Liver (tissue), 3 donors: ENCODE measurements around the gene ARHGAP29.

Experiments used
- CTCF ChIP-seq: fragments of 150-350 bp; IDR thresholded peaks from 2 replicates; pipeline ENCODE4 v1.5.1; 2017; ENCODE audit warnings: improper control_type of control experiment, low read depth, low read length; ENCODE audit not compliant: missing input control
- GABPA ChIP-seq, 2 donors: IDR thresholded peaks in 1 of 2; conservative IDR thresholded peaks in 1 of 2; 2 replicates each; pipeline ENCODE4 v1.6.1; 2016; ENCODE audit warnings: antibody characterized with exemption in 2 of 2, mild to moderate bottlenecking in 1 of 2, moderate library complexity in 1 of 2
- JUND ChIP-seq, 2 donors: IDR thresholded peaks; 2 replicates each; pipeline ENCODE4 v1.6.1; 2016; ENCODE audit warnings: antibody characterized with exemption in 2 of 2
- MAX ChIP-seq: IDR thresholded peaks from 2 replicates; pipeline ENCODE4 v1.6.1; 2016; ENCODE audit warnings: antibody characterized with exemption
- NR2F2 ChIP-seq: IDR thresholded peaks from 2 replicates; pipeline ENCODE4 v1.6.1; 2016; ENCODE audit warnings: antibody characterized with exemption
- RAD21 ChIP-seq, 2 donors: IDR thresholded peaks; 2 replicates each; pipeline ENCODE4 v1.6.1; 2016; ENCODE audit warnings: antibody characterized with exemption in 2 of 2, mild to moderate bottlenecking in 2 of 2
- RXRA ChIP-seq, 2 donors: IDR thresholded peaks; 2 replicates each; pipeline ENCODE4 v1.6.1; 2017 to 2018; ENCODE audit warnings: antibody characterized with exemption in 2 of 2, mild to moderate bottlenecking in 1 of 2
- SP1 ChIP-seq: IDR thresholded peaks from 2 replicates; pipeline ENCODE4 v1.6.1; 2018; ENCODE audit warnings: antibody characterized with exemption, mild to moderate bottlenecking
- TAF1 ChIP-seq: conservative IDR thresholded peaks from 2 replicates; pipeline ENCODE4 v1.6.1; 2016; ENCODE audit warnings: antibody characterized with exemption, mild to moderate bottlenecking
- ZBTB33 ChIP-seq: IDR thresholded peaks from 2 replicates; pipeline ENCODE4 v1.6.1; 2016; ENCODE audit warnings: antibody characterized with exemption
- donor health status: healthy.
- donor health status: healthy.

GRCh38 chr1:94276988-94277434 is 39.6 kb upstream of the ARHGAP29 start:
- no peak for TF ChIP-seq GABPA (IDR thresholded peaks at IDR 0.05 in 1 of 2, conservative IDR thresholded peaks at IDR 0.05 in 1 of 2)
- no peak for TF ChIP-seq RAD21 (IDR thresholded peaks at IDR 0.05)
- no peak for TF ChIP-seq CTCF
- TF ChIP-seq JUND (IDR thresholded peaks at IDR 0.05): no peak
- peak; percentile 67 for TF ChIP-seq NR2F2
- TF ChIP-seq ZBTB33: no peak
- TF ChIP-seq MAX: no peak
- TF ChIP-seq RXRA (IDR thresholded peaks at IDR 0.05): no peak
- no peak for TF ChIP-seq TAF1
- no peak for TF ChIP-seq SP1
